OCI-LY7 (cell line): ENCODE results near the gene TMEM151B. TPM values are rescaled to one million over a fixed set of nuclear protein-coding genes. Genes with fewer than 3 reads are reported as not detected.

Source experiments
- BruUV-seq: library from RNA; stranded (reverse); fragments of 400-500 nt; replicated peaks from 2 replicates; lab custom pipeline; 2021; lab: Mats Ljungman, UMichigan
- CTCF ChIA-PET: fragments of 300-600 bp; sonication (Branson Sonifier 250); formaldehyde crosslinking; loops from one replicate; lab custom pipeline; 2022; ENCODE audit warnings: antibody characterized with exemption; ENCODE audit not compliant: unreplicated experiment; lab: Charles Lee
- POLR2A ChIA-PET: fragments of 300-600 bp; sonication (Branson Sonifier 250); formaldehyde crosslinking; loops from one replicate; lab custom pipeline; 2022; ENCODE audit warnings: antibody characterized with exemption; lab: Charles Lee
- DNase-seq: peaks from one replicate; pipeline ENCODE4 v3.0.0-alpha.2; 2015; ENCODE audit warnings: low spot score
- H2AFZ ChIP-seq: fragments of 200-600 bp; sonication (generic), shearing (Covaris generic); 2 replicates; pipeline ENCODE4 v1.6.1; 2014; ENCODE audit warnings: mild to moderate bottlenecking, antibody characterized with exemption, low read length, moderate library complexity
- H3K27ac ChIP-seq: fragments of 200-600 bp; sonication (generic); 2 replicates; pipeline ENCODE4 v1.5.1; 2014; ENCODE audit warnings: mixed run types, low read depth, mild to moderate bottlenecking, moderate library complexity, low read length, inconsistent platforms; ENCODE audit not compliant: poor library complexity, severe bottlenecking
- H3K36me3 ChIP-seq: fragments of 200-600 bp; sonication (generic); 2 replicates; pipeline ENCODE4 v1.6.1; 2014; ENCODE audit warnings: mild to moderate bottlenecking, antibody characterized with exemption, low read length, moderate library complexity, mixed read lengths; ENCODE audit not compliant: insufficient read depth
- H3K4me1 ChIP-seq: fragments of 200-600 bp; sonication (generic); 2 replicates; pipeline ENCODE4 v1.5.1; 2014; ENCODE audit warnings: mild to moderate bottlenecking, low read length; ENCODE audit not compliant: insufficient read depth, poor library complexity, severe bottlenecking
- H3K4me2 ChIP-seq: fragments of 200-600 bp; sonication (generic); 2 replicates; pipeline ENCODE4 v1.6.1; 2014; ENCODE audit warnings: mild to moderate bottlenecking, low read length
- H3K4me3 ChIP-seq: fragments of 200-600 bp; sonication (generic); 2 replicates; pipeline ENCODE4 v1.5.1; 2014; ENCODE audit warnings: mild to moderate bottlenecking, low read depth, low read length; ENCODE audit not compliant: poor library complexity, severe bottlenecking
- H3K79me2 ChIP-seq: fragments of 200-600 bp; sonication (generic); 2 replicates; pipeline ENCODE4 v1.6.1; 2016; ENCODE audit warnings: low read depth, mild to moderate bottlenecking, low read length, moderate library complexity, mixed read lengths; ENCODE audit not compliant: insufficient read depth
- H3K9me2 ChIP-seq: fragments of 200-600 bp; sonication (generic); 2 replicates; pipeline ENCODE4 v1.6.1; 2016; ENCODE audit warnings: mild to moderate bottlenecking, low read length, mixed read lengths; ENCODE audit not compliant: insufficient read depth
- H3K9me3 ChIP-seq: fragments of 200-600 bp; sonication (generic); 2 replicates; pipeline ENCODE4 v1.6.1; 2014; ENCODE audit warnings: mild to moderate bottlenecking, mixed run types, low read length, mixed read lengths
- H4K20me1 ChIP-seq: fragments of 200-600 bp; sonication (generic); 2 replicates; pipeline ENCODE4 v1.6.1; 2014; ENCODE audit warnings: mild to moderate bottlenecking, antibody characterized with exemption, low read length, moderate library complexity, mixed read lengths; ENCODE audit not compliant: insufficient read depth
- EZH2phosphoT487 ChIP-seq: fragments of 200-600 bp; sonication (generic); IDR thresholded peaks from 2 replicates; pipeline ENCODE4 v1.6.1; 2018; ENCODE audit warnings: low read depth, borderline replicate concordance, mild to moderate bottlenecking, mixed run types, antibody characterized with exemption, low read length, moderate library complexity, mixed read lengths
- intact Hi-C: fragments of 100-400 bp; cut with micrococcal nuclease; formaldehyde crosslinking; loops from one replicate; pipeline ENCODE4 v1.10.0; 2022; ENCODE audit not compliant: unreplicated experiment
- total RNA-seq, 2 experiments: library from RNA; depleted of rRNA in 1 of 2; stranded (reverse); fragments of >200 nt in 1 of 2; shearing (Covaris generic) in 1 of 2; gene quantifications; 2 replicates each; pipeline ENCODE4 v1.2.3, GENCODE V29; 2014 to 2022
- TF ChIP-seq, protein P1 (sequence below): fragments of 200-600 bp; sonication (generic); conservative IDR thresholded peaks from 2 replicates; pipeline ENCODE4 v1.5.1; 2014; ENCODE audit warnings: mild to moderate bottlenecking, antibody characterized with exemption, low read length, moderate library complexity, mixed read lengths

TMEM151B gene
- total RNA-seq, 2 experiments from 2014 or later: 0.15 TPM; not detected in 1

- intact Hi-C loops: loop anchor here (1.0 to 2.0 kb wide), 2 partner anchors 13 to 61 kb away; no protein-coding TSS in a partner anchor
- Histone ChIP-seq H3K9me2 (no peaks in the 10 kb centered on the region), H3K4me1 (peaks cover 24% of the 10 kb centered on the region), H3K79me2 (no peaks in the 10 kb centered on the region), H3K9me3 (no peaks in the 10 kb centered on the region), H3K36me3 (peaks cover 72% of the 10 kb centered on the region), H3K4me2 (no peak overlapping the region), H2AFZ (no peak overlapping the region), H4K20me1 (no peaks in the 10 kb centered on the region), H3K27ac (peak overlapping the region; percentile 25), H3K4me3 (no peak overlapping the region)
- no TSS peak for BruUV-seq
- DNase-seq: no peak
- POLR2A ChIA-PET: interaction anchor here (0.8 to 2.8 kb wide), 3 partner anchors 9 to 29 kb away, joined by 3 to 15 read pairs (median 3); partner anchors contain the start of genes HSP90AB1 and SLC29A1
- CTCF ChIA-PET: interaction anchor here (1.0 to 2.6 kb wide), 3 partner anchors 9 to 64 kb away, joined by 3 to 15 read pairs (median 3); partner anchors contain the start of gene SLC29A1
- TF ChIP-seq, protein P1, sequence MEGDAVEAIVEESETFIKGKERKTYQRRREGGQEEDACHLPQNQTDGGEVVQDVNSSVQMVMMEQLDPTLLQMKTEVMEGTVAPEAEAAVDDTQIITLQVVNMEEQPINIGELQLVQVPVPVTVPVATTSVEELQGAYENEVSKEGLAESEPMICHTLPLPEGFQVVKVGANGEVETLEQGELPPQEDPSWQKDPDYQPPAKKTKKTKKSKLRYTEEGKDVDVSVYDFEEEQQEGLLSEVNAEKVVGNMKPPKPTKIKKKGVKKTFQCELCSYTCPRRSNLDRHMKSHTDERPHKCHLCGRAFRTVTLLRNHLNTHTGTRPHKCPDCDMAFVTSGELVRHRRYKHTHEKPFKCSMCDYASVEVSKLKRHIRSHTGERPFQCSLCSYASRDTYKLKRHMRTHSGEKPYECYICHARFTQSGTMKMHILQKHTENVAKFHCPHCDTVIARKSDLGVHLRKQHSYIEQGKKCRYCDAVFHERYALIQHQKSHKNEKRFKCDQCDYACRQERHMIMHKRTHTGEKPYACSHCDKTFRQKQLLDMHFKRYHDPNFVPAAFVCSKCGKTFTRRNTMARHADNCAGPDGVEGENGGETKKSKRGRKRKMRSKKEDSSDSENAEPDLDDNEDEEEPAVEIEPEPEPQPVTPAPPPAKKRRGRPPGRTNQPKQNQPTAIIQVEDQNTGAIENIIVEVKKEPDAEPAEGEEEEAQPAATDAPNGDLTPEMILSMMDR: no peak
- TF ChIP-seq EZH2phosphoT487: no peak
Observed at GRCh38 chr6:44233567-44234100, 36.6 kb upstream of the TMEM151B start.

- no peaks in the 10 kb centered on the region for H4K20me1 ChIP-seq
- H3K79me2 ChIP-seq: no peaks in the 10 kb centered on the region
- no peaks in the 10 kb centered on the region for H3K9me2 ChIP-seq
- H2AFZ ChIP-seq: no peak overlapping the region
- peaks cover 65% of the 10 kb centered on the region for H3K36me3 ChIP-seq
- H3K9me3 ChIP-seq: no peaks in the 10 kb centered on the region
- BruUV-seq: no TSS peak
- intact Hi-C loops: loop anchor here (1.0 to 2.0 kb wide), 2 partner anchors 14 to 62 kb away; no protein-coding TSS in a partner anchor
- peaks cover 24% of the 10 kb centered on the region for H3K4me1 ChIP-seq
- H3K27ac ChIP-seq: no peak overlapping the region
- CTCF ChIA-PET: interaction anchor here (1.0 to 2.6 kb wide), 4 partner anchors 10 to 65 kb away, joined by 3 to 15 read pairs (median 6); partner anchors contain the start of gene SLC29A1
- POLR2A ChIA-PET: interaction anchor here (0.8 to 2.8 kb wide), 3 partner anchors 10 to 28 kb away, joined by 3 to 15 read pairs (median 3); partner anchors contain the start of genes HSP90AB1 and SLC29A1
- no peak for TF ChIP-seq EZH2phosphoT487
- TF ChIP-seq, protein P1: peak; percentile 93
- H3K4me3 ChIP-seq: no peak overlapping the region
- peak; percentile 62 for DNase-seq
- H3K4me2 ChIP-seq: no peak overlapping the region
Observed at GRCh38 chr6:44234101-44235025, 35.9 kb upstream of the TMEM151B start.
